ENCODE data around the gene FBXO47.

- TF ChIP-seq, protein P1, sequence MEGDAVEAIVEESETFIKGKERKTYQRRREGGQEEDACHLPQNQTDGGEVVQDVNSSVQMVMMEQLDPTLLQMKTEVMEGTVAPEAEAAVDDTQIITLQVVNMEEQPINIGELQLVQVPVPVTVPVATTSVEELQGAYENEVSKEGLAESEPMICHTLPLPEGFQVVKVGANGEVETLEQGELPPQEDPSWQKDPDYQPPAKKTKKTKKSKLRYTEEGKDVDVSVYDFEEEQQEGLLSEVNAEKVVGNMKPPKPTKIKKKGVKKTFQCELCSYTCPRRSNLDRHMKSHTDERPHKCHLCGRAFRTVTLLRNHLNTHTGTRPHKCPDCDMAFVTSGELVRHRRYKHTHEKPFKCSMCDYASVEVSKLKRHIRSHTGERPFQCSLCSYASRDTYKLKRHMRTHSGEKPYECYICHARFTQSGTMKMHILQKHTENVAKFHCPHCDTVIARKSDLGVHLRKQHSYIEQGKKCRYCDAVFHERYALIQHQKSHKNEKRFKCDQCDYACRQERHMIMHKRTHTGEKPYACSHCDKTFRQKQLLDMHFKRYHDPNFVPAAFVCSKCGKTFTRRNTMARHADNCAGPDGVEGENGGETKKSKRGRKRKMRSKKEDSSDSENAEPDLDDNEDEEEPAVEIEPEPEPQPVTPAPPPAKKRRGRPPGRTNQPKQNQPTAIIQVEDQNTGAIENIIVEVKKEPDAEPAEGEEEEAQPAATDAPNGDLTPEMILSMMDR (IDR thresholded peaks at IDR 0.05), result no peak
- TF ChIP-seq POLR2A (IDR thresholded peaks at IDR 0.05), result no peak
These were observed 62.3 kb downstream of the FBXO47 start for GRCh38 chr17:38904892-38905291.

All from testis (tissue), 2 donors.